Suprapubic skin (tissue), 4 donors: ENCODE data around the gene CCDC92B. TPM values are rescaled to one million over a fixed set of nuclear protein-coding genes. Genes with fewer than 3 reads are reported as not detected.
"Not testable (repeated sequence)": the region's sequence is repeated elsewhere in the genome, so short reads cannot be mapped to it uniquely, and the experiment has no call there.

ENCODE experiments used
- DNase-seq, 2 donors: peaks; one replicate each; pipeline ENCODE4 v3.0.0-alpha.2; 2019; ENCODE audit warnings: low spot score in 2 of 2
- H3K27ac ChIP-seq: fragments of 200-600 bp; sonication (generic); one replicate; pipeline ENCODE4 v1.5.1; 2019
- H3K27me3 ChIP-seq: fragments of 200-600 bp; sonication (generic); one replicate; pipeline ENCODE4 v1.5.1; 2019
- H3K36me3 ChIP-seq: fragments of 200-600 bp; sonication (generic); one replicate; pipeline ENCODE4 v1.5.1; 2019
- H3K4me1 ChIP-seq: fragments of 200-600 bp; sonication (generic); one replicate; pipeline ENCODE4 v1.5.1; 2019
- H3K4me3 ChIP-seq: fragments of 200-600 bp; sonication (generic); one replicate; pipeline ENCODE4 v1.5.1; 2019; ENCODE audit warnings: mild to moderate bottlenecking
- H3K9me3 ChIP-seq: fragments of 200-600 bp; sonication (generic); one replicate; pipeline ENCODE4 v1.5.1; 2019
- CTCF ChIP-seq, 2 donors: fragments of 200-600 bp in 1 of 2; fragments of 450-650 bp in 1 of 2; sonication (generic) in 1 of 2; IDR thresholded peaks; one replicate each; pipeline ENCODE4 v1.5.1; 2016 to 2019; ENCODE audit warnings: antibody characterized with exemption in 2 of 2, mild to moderate bottlenecking in 1 of 2, moderate library complexity in 1 of 2
- EP300 ChIP-seq: sonication (generic); formaldehyde crosslinking; IDR thresholded peaks from one replicate; pipeline ENCODE4 v1.6.1; 2017; ENCODE audit warnings: antibody characterized with exemption
- POLR2A ChIP-seq, 2 donors: fragments of 450-650 bp; IDR thresholded peaks; one replicate each; pipeline ENCODE4 v1.6.1; 2017; ENCODE audit warnings: antibody characterized with exemption in 2 of 2, mild to moderate bottlenecking in 2 of 2, moderate library complexity in 2 of 2
- POLR2AphosphoS5 ChIP-seq, 3 donors: sonication (generic); formaldehyde crosslinking; IDR thresholded peaks; one replicate each; pipeline ENCODE4 v1.6.1; 2017; ENCODE audit warnings: antibody characterized with exemption in 3 of 3
- WGBS: methylation state at CpG from one replicate; pipeline ENCODE4 v1.1.5; 2018; 5-methylcytosine and 5-hydroxymethylcytosine counted together
- total RNA-seq, 4 donors: library from RNA; depleted of rRNA; stranded (reverse); fragments of >200 nt; gene quantifications; one replicate each; pipeline ENCODE4 v1.1.0, GENCODE V29; 2016

The CCDC92B gene
- total RNA-seq, 4 donors from 2014 or later = 0.42 to 1.6 (median 0.84) TPM

- H3K4me3 ChIP-seq = no peak overlapping the region
- no peaks in the 10 kb centered on the region for H3K9me3 ChIP-seq
- H3K27me3 ChIP-seq = no peaks in the 10 kb centered on the region
- H3K4me1 ChIP-seq = peaks cover 22% of the 10 kb centered on the region
- no peak overlapping the region for H3K27ac ChIP-seq
- WGBS = 75% methylated on average over 8 of the region's 8 CpGs
- no peak for TF ChIP-seq EP300
- TF ChIP-seq POLR2AphosphoS5 (IDR thresholded peaks at IDR 0.05) = no peak
- TF ChIP-seq CTCF (IDR thresholded peaks at IDR 0.05) = no peak
- no peak for TF ChIP-seq POLR2A (IDR thresholded peaks at IDR 0.05)
- H3K36me3 ChIP-seq = peaks cover 51% of the 10 kb centered on the region
- no peak for DNase-seq
Measured at GRCh38 chr17:2683912-2684311, 65.5 kb downstream of the CCDC92B start.

- H3K4me1 ChIP-seq = peaks cover 15% of the 10 kb centered on the region
- TF ChIP-seq POLR2AphosphoS5 (IDR thresholded peaks at IDR 0.05) (no peak), CTCF (IDR thresholded peaks at IDR 0.05) (no peak), POLR2A (IDR thresholded peaks at IDR 0.05) (no peak), EP300 (no peak)
- no peak for DNase-seq
- peaks cover 64% of the 10 kb centered on the region for H3K36me3 ChIP-seq
- H3K27ac ChIP-seq = no peak overlapping the region
- H3K27me3 ChIP-seq = no peaks in the 10 kb centered on the region
- H3K9me3 ChIP-seq = no peaks in the 10 kb centered on the region
- 72% methylated on average over 3 of the region's 3 CpGs for WGBS
- no peak overlapping the region for H3K4me3 ChIP-seq
Measured at GRCh38 chr17:2682176-2682938, 67.1 kb downstream of the CCDC92B start.

- H3K36me3 ChIP-seq = peaks cover 71% of the 10 kb centered on the region
- WGBS = 92% methylated on average over 7 of the region's 7 CpGs
- DNase-seq = no peak
Measured at GRCh38 chr17:2681650-2682049, 67.8 kb downstream of the CCDC92B start.

DNA sequence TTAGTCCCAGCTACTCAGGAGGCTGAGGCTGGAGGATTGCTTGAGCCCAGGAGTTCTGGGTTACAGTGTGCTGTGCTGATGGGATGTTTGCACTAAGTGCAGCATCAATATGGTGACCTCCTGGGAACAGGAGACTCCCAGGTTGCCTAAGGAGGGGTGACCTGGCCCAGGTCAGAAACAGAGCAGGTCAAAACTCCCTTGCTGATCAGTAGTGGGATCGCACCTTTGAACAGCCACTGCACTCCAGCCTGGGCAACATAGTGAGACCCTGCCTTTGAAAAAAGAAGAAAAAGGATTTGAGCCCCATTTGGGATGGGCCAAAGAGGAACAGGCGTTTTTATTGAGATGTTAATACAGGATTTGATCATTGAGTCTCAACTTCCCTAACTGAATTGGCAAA lies 68.5 kb downstream of the CCDC92B start:
- peaks cover 78% of the 10 kb centered on the region for H3K36me3 ChIP-seq
- H3K27ac ChIP-seq = no peak overlapping the region
- no peaks in the 10 kb centered on the region for H3K27me3 ChIP-seq
- peaks cover 2% of the 10 kb centered on the region for H3K4me1 ChIP-seq
- no peak overlapping the region for H3K4me3 ChIP-seq
- WGBS = 92% methylated on average over 2 of the region's 2 CpGs
- no peak for DNase-seq
- H3K9me3 ChIP-seq = no peaks in the 10 kb centered on the region
- TF ChIP-seq EP300 (no peak), CTCF (IDR thresholded peaks at IDR 0.05) (no peak), POLR2AphosphoS5 (IDR thresholded peaks at IDR 0.05) (no peak), POLR2A (IDR thresholded peaks at IDR 0.05) (no peak)

More at GRCh38 chr17:2681650-2682049, 67.8 kb downstream of the CCDC92B start:
- Histone ChIP-seq H3K4me3 (no peak overlapping the region), H3K27ac (no peak overlapping the region), H3K27me3 (no peaks in the 10 kb centered on the region), H3K9me3 (no peaks in the 10 kb centered on the region), H3K4me1 (peaks cover 8% of the 10 kb centered on the region)
- TF ChIP-seq POLR2A (IDR thresholded peaks at IDR 0.05) = no peak
- TF ChIP-seq EP300 = no peak
- TF ChIP-seq POLR2AphosphoS5 (IDR thresholded peaks at IDR 0.05) = no peak
- TF ChIP-seq CTCF (IDR thresholded peaks at IDR 0.05) = no peak

- H3K36me3 ChIP-seq = peaks cover 71% of the 10 kb centered on the region
- not testable (repeated sequence) for H3K27me3 ChIP-seq, H3K4me1 ChIP-seq, H3K27ac ChIP-seq, DNase-seq, H3K9me3 ChIP-seq, H3K4me3 ChIP-seq
- 100% methylated on average over 1 of the region's 1 CpG for WGBS
Measured at GRCh38 chr17:2679247-2679646, 70.2 kb downstream of the CCDC92B start.

Other genes starting within 250 kb of the CCDC92B start
- 10 to 100 TPM; 30.8 to 53.3 (median 35.9) TPM for gene METTL16, start 237.8 kb downstream of the CCDC92B start, total RNA-seq
- 100 to 1,000 TPM in 3 of 4 donors, 10 to 100 TPM in 1; 97.4 to 283 (median 125) TPM for gene PAFAH1B1, start 156.0 kb downstream of the CCDC92B start, total RNA-seq
- gene CLUH, start 37.9 kb downstream of the CCDC92B start, total RNA-seq = 100 to 1,000 TPM; 120 to 291 (median 151) TPM
- 10 to 100 TPM; 10.8 to 18.3 (median 12.6) TPM for gene RAP1GAP2, start 46.8 kb upstream of the CCDC92B start, total RNA-seq